ENCODE measurements around the gene CNTNAP2.

DNA sequence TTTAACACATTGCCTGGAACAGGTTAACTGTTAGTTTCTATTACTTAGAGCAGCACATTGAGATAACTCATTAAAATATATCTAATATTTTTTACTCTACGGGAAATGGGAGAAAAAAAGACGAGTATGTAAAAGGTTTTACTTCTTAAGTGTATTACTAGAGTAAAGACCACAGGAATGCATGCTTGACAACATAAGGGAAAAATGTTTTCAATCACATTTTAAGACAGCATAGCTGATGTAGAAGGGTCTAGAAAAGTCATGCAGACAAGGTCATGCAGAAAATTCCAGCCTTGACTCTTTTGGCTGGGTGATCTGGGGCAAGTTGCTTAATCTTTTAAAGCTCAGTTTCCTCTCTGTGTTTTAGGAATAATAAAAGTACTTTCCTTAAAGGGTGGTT lies 806.2 kb downstream of the CNTNAP2 start:
- TF ChIP-seq, protein P1, sequence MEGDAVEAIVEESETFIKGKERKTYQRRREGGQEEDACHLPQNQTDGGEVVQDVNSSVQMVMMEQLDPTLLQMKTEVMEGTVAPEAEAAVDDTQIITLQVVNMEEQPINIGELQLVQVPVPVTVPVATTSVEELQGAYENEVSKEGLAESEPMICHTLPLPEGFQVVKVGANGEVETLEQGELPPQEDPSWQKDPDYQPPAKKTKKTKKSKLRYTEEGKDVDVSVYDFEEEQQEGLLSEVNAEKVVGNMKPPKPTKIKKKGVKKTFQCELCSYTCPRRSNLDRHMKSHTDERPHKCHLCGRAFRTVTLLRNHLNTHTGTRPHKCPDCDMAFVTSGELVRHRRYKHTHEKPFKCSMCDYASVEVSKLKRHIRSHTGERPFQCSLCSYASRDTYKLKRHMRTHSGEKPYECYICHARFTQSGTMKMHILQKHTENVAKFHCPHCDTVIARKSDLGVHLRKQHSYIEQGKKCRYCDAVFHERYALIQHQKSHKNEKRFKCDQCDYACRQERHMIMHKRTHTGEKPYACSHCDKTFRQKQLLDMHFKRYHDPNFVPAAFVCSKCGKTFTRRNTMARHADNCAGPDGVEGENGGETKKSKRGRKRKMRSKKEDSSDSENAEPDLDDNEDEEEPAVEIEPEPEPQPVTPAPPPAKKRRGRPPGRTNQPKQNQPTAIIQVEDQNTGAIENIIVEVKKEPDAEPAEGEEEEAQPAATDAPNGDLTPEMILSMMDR (IDR thresholded peaks at IDR 0.05) = no peak
- TF ChIP-seq POLR2A (IDR thresholded peaks at IDR 0.05) = no peak
